ENCODE measurements around the gene PSD4.

Gene PSD4

DNA sequence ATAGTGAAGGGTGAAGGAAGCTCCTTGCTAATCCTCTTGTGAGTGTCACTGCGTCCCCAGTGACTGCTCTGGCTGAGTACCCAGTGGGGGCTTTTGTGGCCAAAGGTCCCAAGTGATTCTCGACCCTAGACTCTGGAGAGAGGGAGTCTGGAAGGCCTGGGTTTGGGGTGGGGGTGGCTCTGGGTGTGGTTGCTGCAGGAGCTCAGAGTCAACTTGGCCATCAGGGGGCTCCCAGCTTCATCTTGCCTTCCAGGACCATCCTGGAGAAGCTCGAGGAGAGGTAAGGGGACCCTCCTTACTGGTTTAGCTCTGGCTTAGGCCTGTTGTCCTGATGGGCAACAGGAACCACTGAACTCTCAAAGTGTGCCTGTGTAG, 592 bp downstream of the PSD4 start:
- H3K9ac ChIP-seq (ENCODE audit: low read length), result no peak overlapping the region
- H3K27me3 ChIP-seq (ENCODE audit: control insufficient read depth, insufficient read depth, low read length), result no peaks in the 10 kb centered on the region
- no peaks in the 10 kb centered on the region for H3K36me3 ChIP-seq (ENCODE audit: control insufficient read depth, low read depth, low read length)
- no peaks in the 10 kb centered on the region for H3K9me3 ChIP-seq (ENCODE audit: control insufficient read depth, low read depth, low read length)
- no peak overlapping the region for H3K4me3 ChIP-seq (ENCODE audit: low read length)
- H3K27ac ChIP-seq (ENCODE audit: low read length), result no peak overlapping the region
- peaks cover 3% of the 10 kb centered on the region for H3K4me1 ChIP-seq (ENCODE audit: control insufficient read depth, low read depth, low read length)

DNA sequence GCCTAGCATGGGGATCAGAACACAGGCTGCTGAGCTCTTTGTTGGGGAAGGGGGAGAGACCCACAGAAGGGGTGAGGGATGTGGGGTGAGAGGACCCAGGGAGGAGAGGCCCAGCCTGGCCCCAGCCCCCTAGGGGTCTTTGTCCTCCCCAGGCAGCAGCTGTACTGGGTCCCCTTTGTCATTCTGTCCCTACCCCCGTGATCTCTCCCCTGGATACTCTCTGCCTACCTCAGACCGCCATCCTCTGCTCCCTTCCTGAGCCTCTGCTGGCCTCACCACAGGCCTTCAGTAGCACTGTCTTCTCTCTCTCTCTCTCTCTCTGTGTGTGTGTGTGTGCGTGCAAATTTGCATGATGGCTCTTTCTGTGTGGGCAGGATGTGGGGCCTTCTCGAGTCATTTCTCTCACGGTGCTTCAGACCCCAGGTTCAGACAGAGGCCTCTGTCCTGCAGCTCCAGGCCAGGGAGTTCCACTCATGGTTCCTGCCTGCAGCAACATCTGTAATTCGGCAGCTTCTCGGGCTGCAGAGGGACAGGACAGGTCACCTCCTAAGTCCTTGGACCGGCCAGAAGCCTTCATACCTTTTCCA, 1.4 kb downstream of the PSD4 start:
- H3K36me3 ChIP-seq (ENCODE audit: control insufficient read depth, low read depth, low read length), result no peaks in the 10 kb centered on the region
- H3K4me1 ChIP-seq (ENCODE audit: control insufficient read depth, low read depth, low read length), result peaks cover 3% of the 10 kb centered on the region
- no peak overlapping the region for H3K9ac ChIP-seq (ENCODE audit: low read length)
- H3K9me3 ChIP-seq (ENCODE audit: control insufficient read depth, low read depth, low read length), result no peaks in the 10 kb centered on the region
- no peak overlapping the region for H3K4me3 ChIP-seq (ENCODE audit: low read length)
- no peaks in the 10 kb centered on the region for H3K27me3 ChIP-seq (ENCODE audit: control insufficient read depth, insufficient read depth, low read length)
- H3K27ac ChIP-seq (ENCODE audit: low read length), result no peak overlapping the region

DNA sequence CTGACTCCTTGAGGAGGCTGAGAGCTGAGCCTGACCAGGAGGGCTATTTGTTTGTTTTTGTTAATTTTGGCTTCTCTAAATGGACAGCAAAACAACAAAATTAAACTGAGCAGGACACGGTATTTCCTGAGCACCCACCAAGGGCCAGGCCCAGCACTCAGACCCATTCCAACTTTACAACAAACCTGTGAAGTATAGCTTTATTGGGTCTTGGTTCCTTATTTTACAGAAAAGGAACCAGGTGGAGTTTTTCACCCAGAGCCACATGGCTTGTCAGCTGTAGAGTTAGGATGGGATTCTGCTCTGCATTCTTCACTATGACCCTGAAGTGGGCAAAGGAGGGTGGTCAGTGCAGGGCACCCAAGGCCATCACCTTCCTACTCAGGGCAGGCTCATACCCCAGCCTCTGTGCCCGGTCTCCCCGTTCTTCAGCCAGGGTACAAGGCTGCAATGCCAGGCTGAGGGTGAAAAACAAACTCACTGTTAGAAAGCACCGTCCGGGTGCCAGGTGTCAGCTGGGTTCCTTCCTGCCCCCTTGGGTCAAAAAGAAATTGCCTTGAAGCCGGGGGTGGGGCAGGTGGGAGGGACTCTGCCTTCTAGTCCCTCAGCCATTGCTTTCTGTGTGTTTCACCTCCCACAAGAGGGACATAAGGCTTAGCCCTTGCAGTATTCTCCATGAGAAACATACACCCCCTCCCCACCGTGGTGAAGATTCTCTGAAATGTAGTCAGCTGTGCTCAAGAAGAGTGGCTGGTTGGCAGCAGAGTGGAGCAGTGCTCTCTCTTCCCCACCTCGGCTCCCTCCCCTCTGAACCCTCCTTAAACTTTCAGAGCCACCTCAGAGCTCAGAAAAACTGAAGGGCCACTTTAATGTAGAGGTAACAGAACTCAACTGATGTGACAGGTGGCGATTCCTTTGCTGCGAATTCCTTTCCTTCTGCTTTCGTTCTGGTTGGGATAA, 2.2 kb downstream of the PSD4 start:
- H3K36me3 ChIP-seq (ENCODE audit: control insufficient read depth, low read depth, low read length), result no peaks in the 10 kb centered on the region
- no peak overlapping the region for H3K9ac ChIP-seq (ENCODE audit: low read length)
- no peaks in the 10 kb centered on the region for H3K9me3 ChIP-seq (ENCODE audit: control insufficient read depth, low read depth, low read length)
- no peak overlapping the region for H3K27ac ChIP-seq (ENCODE audit: low read length)
- no peaks in the 10 kb centered on the region for H3K27me3 ChIP-seq (ENCODE audit: control insufficient read depth, insufficient read depth, low read length)
- H3K4me1 ChIP-seq (ENCODE audit: control insufficient read depth, low read depth, low read length), result peaks cover 3% of the 10 kb centered on the region
- no peak overlapping the region for H3K4me3 ChIP-seq (ENCODE audit: low read length)

DNA sequence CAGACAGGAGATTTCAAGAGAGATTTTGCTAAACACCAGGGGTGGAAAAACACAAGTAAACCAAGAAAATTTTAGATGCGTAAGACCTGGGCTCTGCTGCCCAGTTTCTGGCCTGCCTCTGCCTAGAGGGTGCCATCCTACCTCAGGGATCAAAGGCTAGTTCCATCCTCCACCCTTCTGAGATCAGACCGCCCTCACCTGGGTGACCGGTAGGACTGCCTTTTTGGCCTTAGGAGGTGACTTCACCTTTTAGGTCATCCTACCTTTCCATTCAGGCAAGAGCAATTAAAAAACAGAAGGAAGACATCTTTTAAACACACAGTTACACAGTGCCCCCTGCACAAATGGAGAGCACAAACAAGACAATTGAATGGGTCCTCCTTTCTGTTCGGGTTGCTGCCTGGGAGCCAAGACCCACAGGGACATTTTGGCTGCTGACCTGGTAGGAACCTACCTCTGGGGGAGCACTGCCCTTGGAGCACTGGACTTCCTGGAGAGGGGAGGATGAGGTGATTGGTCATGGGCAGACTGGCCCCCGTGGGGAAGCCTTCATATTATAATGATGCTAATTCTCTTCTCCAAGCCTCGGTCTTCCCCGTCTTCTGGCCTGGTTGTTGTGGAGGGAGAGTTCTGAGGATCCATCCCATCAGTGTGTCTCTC, 3.1 kb downstream of the PSD4 start:
- Histone ChIP-seq H3K4me1 (ENCODE audit: control insufficient read depth, low read depth, low read length) (peaks cover 3% of the 10 kb centered on the region), H3K9me3 (ENCODE audit: control insufficient read depth, low read depth, low read length) (no peaks in the 10 kb centered on the region), H3K9ac (ENCODE audit: low read length) (no peak overlapping the region), H3K27ac (ENCODE audit: low read length) (no peak overlapping the region), H3K4me3 (ENCODE audit: low read length) (no peak overlapping the region), H3K36me3 (ENCODE audit: control insufficient read depth, low read depth, low read length) (no peaks in the 10 kb centered on the region), H3K27me3 (ENCODE audit: control insufficient read depth, insufficient read depth, low read length) (no peaks in the 10 kb centered on the region)

DNA sequence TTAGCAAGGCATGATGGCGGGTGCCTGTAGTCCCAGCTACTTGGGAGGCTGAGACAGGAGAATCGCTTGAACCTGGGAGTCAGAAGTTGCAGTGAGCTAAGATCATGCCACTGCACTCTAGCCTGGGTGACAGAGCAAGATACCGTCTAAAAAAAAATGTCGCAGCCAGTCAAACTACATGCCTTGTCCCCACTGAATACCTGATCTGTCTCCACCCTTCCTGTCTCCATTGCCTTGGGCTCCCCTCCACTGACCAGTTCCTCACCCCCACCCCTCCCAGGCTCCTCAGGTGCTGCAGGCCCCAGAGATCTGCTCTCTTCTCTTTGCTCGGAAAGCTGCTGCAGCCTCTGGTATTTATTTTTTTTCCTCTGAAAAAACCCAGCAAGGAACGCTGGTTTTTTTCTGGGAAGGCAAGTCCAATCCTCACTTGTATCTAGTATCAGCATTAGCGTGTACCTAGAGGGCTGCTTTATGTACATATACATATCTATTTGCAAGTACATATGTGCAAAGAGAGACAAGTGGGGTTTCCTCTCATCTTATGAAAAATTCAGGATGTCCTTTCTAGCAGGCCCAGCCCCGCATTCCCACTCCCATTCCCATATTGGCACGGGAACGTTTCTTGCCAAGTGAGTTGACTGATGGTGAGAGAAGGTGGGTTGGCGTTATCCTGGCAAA, 4.4 kb downstream of the PSD4 start:
- no peak overlapping the region for H3K4me3 ChIP-seq (ENCODE audit: low read length)
- no peaks in the 10 kb centered on the region for H3K27me3 ChIP-seq (ENCODE audit: control insufficient read depth, insufficient read depth, low read length)
- H3K9me3 ChIP-seq (ENCODE audit: control insufficient read depth, low read depth, low read length), result no peaks in the 10 kb centered on the region
- H3K9ac ChIP-seq (ENCODE audit: low read length), result no peak overlapping the region
- H3K27ac ChIP-seq (ENCODE audit: low read length), result no peak overlapping the region
- H3K4me1 ChIP-seq (ENCODE audit: control insufficient read depth, low read depth, low read length), result peaks cover 3% of the 10 kb centered on the region
- no peaks in the 10 kb centered on the region for H3K36me3 ChIP-seq (ENCODE audit: control insufficient read depth, low read depth, low read length)

- Histone ChIP-seq H3K4me3 (ENCODE audit: low read length) (no peak overlapping the region), H3K27me3 (ENCODE audit: control insufficient read depth, insufficient read depth, low read length) (no peaks in the 10 kb centered on the region), H3K4me1 (ENCODE audit: control insufficient read depth, low read depth, low read length) (peaks cover 3% of the 10 kb centered on the region), H3K9ac (ENCODE audit: low read length) (no peak overlapping the region), H3K36me3 (ENCODE audit: control insufficient read depth, low read depth, low read length) (no peaks in the 10 kb centered on the region), H3K27ac (ENCODE audit: low read length) (no peak overlapping the region), H3K9me3 (ENCODE audit: control insufficient read depth, low read depth, low read length) (no peaks in the 10 kb centered on the region)
These were observed 5.1 kb downstream of the PSD4 start for GRCh38 chr2:113178891-113179290.

GRCh38 chr2:113179446-113180045, 5.8 kb downstream of the PSD4 start:
- Histone ChIP-seq H3K27ac (ENCODE audit: low read length) (no peak overlapping the region), H3K27me3 (ENCODE audit: control insufficient read depth, insufficient read depth, low read length) (no peaks in the 10 kb centered on the region), H3K4me3 (ENCODE audit: low read length) (no peak overlapping the region), H3K4me1 (ENCODE audit: control insufficient read depth, low read depth, low read length) (no peaks in the 10 kb centered on the region), H3K9ac (ENCODE audit: low read length) (no peak overlapping the region), H3K9me3 (ENCODE audit: control insufficient read depth, low read depth, low read length) (no peaks in the 10 kb centered on the region), H3K36me3 (ENCODE audit: control insufficient read depth, low read depth, low read length) (no peaks in the 10 kb centered on the region)

- Histone ChIP-seq H3K36me3 (ENCODE audit: control insufficient read depth, low read depth, low read length) (no peaks in the 10 kb centered on the region), H3K4me1 (ENCODE audit: control insufficient read depth, low read depth, low read length) (no peaks in the 10 kb centered on the region), H3K9ac (ENCODE audit: low read length) (no peak overlapping the region), H3K4me3 (ENCODE audit: low read length) (no peak overlapping the region), H3K9me3 (ENCODE audit: control insufficient read depth, low read depth, low read length) (no peaks in the 10 kb centered on the region), H3K27me3 (ENCODE audit: control insufficient read depth, insufficient read depth, low read length) (no peaks in the 10 kb centered on the region), H3K27ac (ENCODE audit: low read length) (no peak overlapping the region)
These were observed 6.6 kb downstream of the PSD4 start for GRCh38 chr2:113180131-113180946.

GRCh38 chr2:113181258-113182051, 7.7 kb downstream of the PSD4 start:
- Histone ChIP-seq H3K27me3 (ENCODE audit: control insufficient read depth, insufficient read depth, low read length) (no peaks in the 10 kb centered on the region), H3K4me1 (ENCODE audit: control insufficient read depth, low read depth, low read length) (no peaks in the 10 kb centered on the region), H3K9me3 (ENCODE audit: control insufficient read depth, low read depth, low read length) (no peaks in the 10 kb centered on the region), H3K4me3 (ENCODE audit: low read length) (no peak overlapping the region), H3K36me3 (ENCODE audit: control insufficient read depth, low read depth, low read length) (no peaks in the 10 kb centered on the region), H3K9ac (ENCODE audit: low read length) (no peak overlapping the region), H3K27ac (ENCODE audit: low read length) (no peak overlapping the region)
